ENCODE measurements around the gene GAS7.

DNA sequence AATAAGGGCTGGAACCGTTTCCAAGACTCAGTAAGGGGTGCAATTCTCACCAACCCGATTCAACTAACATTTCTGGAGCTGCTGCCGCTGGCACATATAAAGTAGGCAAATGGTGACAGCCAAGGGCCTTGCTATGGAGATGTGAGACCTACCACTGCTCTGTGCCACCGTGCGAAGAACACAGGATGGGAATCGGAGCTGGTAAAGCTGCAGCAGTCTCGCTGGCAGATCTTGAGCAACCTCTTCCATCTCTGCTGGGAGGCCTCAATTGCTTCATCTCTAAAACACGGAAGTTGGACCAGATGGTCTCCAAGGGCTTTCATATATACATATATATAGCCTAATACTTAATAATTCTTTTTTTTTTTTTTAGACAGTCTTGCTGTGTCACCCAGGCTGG, 164.4 kb downstream of the GAS7 start:
- TF ChIP-seq, protein P1, sequence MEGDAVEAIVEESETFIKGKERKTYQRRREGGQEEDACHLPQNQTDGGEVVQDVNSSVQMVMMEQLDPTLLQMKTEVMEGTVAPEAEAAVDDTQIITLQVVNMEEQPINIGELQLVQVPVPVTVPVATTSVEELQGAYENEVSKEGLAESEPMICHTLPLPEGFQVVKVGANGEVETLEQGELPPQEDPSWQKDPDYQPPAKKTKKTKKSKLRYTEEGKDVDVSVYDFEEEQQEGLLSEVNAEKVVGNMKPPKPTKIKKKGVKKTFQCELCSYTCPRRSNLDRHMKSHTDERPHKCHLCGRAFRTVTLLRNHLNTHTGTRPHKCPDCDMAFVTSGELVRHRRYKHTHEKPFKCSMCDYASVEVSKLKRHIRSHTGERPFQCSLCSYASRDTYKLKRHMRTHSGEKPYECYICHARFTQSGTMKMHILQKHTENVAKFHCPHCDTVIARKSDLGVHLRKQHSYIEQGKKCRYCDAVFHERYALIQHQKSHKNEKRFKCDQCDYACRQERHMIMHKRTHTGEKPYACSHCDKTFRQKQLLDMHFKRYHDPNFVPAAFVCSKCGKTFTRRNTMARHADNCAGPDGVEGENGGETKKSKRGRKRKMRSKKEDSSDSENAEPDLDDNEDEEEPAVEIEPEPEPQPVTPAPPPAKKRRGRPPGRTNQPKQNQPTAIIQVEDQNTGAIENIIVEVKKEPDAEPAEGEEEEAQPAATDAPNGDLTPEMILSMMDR (IDR thresholded peaks at IDR 0.05; ENCODE audit: insufficient read depth, low read depth, low read length): no peak
- no peak for TF ChIP-seq EZH2 (IDR thresholded peaks at IDR 0.05; ENCODE audit: insufficient read depth, low read length)
